SW480 (cell line): ENCODE measurements around the gene MOB2.

Experiments
- DNase-seq: peaks from one replicate; pipeline ENCODE4 v3.0.0-alpha.2; 2016; ENCODE audit warnings: low spot score

Gene MOB2

DNA sequence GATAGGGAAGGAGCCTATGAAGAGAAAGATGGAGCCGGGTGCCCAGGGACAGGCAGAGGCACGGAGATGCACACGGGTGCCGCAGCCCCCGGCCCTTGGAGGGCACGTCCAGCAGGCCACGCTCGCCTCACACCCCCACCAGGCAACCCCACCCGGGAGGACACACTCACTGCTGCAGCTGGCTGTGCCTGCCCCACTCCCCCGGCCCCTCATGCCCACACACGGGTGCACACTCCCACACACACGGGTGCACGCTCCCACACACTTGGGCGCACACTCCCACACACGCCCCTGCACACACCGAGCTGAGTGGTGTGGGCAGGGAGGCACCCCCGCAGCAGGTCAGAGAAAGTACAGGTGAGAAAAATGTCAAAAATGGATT is 1.1 kb downstream of the MOB2 start:
- no peak for DNase-seq

DNA sequence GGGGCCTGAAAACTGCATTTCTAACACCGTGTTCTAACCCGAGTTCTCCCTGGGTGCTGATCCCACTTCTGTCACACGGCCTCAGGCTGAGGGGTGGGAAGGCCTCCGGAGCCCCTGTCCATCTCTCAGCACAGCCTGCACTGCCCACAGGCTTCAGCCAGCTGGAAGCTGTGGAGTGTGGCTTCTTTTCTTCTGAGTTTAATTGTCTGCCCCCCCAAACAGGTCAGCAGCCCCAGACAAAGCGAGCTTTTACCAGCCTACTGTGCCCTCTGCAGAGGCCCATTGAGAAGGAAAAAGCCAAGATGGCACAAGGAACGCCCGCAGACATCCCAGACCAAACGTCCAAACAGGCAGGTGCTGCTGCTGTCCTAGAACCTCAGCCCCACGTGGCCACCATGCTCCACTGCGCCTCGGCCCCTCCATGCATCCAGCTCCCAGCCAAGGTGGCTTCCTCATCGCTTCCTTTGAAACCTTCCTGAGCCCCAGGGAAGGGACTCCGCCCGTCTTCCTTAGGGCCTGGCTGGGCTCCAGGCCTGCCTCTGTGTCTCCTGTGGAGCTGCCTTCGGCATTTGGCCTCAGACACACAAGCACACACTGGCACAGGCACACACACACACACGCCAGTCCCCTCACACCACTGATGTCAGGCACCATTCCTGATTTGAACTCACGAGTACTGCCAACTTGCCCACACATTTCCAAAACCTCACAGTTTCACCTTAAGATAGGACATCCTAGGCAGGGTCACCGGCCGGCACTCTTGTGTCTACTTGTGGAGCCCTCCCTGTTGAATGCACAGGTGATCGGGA is 1.7 kb downstream of the MOB2 start:
- DNase-seq: no peak

- no peak for DNase-seq
Observed at GRCh38 chr11:1484061-1484671, 2.4 kb downstream of the MOB2 start.

GRCh38 chr11:1483445-1483961 is 3.1 kb downstream of the MOB2 start:
- DNase-seq: no peak

GRCh38 chr11:1482581-1483444 is 3.8 kb downstream of the MOB2 start:
- no peak for DNase-seq

- no peak for DNase-seq
Observed at GRCh38 chr11:1481861-1482441, 4.6 kb downstream of the MOB2 start.

DNA sequence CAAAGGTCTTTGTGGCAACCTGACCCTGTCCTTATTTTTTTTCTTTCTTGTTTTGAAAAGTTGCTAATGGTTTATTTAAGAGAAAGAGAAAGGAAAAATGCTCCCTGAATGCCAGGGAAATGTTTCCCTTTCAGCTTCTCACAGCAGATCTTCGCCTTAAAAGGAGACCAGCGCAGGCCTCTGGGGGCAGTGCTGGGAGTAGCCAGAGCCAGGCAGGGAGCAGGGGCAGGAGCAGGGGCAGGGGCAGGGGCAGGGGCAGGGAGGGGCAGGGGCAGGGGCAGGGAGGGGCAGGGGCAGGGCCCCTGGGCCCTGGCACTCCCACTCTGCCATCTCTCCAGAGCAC is 5.1 kb downstream of the MOB2 start:
- no peak for DNase-seq

DNA sequence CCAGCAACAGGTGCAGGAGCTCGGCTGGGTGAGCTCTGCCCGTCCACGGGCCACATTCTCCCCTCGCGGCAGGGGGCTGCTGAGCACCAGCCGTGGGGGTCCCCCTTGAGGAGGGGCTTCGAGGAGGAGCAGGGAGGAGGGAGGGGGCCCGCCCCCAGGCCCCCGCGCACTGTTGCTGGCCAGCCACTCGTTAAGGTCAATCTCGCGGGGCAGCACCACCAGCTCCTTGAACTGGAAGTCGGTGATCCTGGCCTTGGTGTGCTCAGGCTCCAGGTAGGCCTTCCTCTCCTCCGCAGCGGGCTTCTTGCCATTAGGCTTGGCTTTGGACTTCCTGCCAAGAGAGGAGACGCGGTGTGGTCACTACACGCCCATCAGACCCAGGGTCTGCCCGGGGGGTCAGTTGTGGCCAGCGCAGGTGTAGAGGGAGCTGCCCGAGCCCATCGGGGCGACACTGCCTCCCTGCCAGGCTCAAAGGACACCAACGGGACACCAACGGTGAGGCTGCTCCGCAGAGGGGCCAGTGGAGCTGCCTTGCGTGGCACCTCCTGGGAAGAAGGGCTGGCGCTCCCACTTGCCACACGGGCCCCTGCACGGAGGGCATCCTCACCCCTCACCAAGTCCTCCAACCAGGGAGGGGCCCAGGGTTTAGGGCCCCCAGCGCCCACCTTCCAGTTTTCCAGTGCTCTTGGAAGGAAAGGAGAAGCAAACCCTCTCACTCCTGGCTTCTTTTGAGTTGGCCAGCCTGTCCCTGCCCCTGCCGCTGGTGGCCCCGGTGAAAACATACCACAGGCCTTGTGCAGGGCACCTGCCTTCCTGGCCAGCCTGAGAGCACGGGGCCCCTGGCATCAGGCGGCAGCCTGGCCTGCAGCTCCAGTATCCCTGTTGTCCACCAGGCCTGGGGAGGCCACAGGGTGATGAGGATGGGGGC is 5.8 kb downstream of the MOB2 start:
- DNase-seq: no peak

GRCh38 chr11:1480191-1480554 is 6.4 kb downstream of the MOB2 start:
- DNase-seq: no peak

DNA sequence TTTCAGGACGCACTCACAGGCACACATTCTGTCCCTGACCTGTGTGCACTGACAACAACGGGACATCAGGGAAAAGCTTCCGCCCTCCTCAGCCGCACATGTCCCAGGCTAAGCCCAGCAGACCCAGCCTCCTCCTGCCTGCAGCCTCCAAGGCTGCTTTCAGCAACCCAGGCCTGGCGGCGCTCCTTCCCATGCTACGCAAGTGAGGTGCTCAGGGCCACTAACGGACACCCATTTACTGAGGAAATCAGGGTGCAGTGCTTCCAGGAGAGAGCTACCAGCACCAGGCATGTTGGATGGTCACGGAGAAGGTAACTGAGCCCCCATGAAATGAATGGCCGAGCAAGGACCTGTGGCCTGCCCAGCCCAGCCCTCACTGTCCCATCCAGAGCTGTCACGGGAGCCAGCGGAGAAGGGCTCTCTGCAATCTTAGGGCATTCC is 6.9 kb downstream of the MOB2 start:
- no peak for DNase-seq

- no peak for DNase-seq
Observed at GRCh38 chr11:1479006-1479677, 7.4 kb downstream of the MOB2 start.

GRCh38 chr11:1478544-1478943 is 8.0 kb downstream of the MOB2 start:
- no peak for DNase-seq

GRCh38 chr11:1478011-1478410 is 8.6 kb downstream of the MOB2 start:
- DNase-seq: no peak

DNA sequence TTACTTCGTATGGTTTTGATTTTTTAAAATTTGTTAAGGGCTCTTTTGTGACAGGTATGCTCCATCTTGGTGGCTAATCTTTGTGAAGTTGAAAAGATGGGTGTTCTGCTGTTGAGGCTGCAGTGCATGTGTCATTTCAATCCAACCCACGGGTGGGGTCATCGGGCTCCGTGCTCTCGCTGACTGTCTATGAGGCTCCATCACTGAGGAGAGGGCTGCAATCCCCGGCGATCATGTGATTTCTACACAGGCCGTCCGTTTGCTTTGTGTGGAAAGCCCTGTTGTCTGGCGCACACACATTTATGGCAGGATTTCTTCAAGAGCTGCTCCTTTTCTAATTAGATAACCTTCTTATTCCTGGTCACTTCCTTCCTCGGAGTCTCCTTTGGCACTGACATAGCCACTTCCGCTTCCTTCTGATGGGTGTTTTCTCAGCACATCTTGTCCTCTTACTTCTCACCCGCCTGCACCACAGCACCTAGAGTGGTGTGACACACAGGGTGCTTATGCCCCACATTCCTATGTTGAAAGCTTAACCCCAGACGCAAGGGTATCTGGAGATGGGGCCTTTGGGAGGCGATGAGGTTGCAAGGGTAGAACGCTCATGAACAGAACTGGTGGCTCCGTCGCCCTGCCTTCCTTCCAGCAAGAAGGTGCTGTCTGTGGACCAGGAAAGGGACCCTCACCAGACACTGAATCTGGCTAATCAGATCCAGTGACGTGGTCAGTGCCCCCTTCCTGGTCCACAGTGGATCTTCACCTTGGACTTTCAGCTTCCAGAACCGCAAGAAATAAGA is 9.4 kb downstream of the MOB2 start:
- no peak for DNase-seq

GRCh38 chr11:1475841-1476240 is 10.7 kb downstream of the MOB2 start:
- DNase-seq: no peak

GRCh38 chr11:1473786-1474185 is 12.8 kb downstream of the MOB2 start:
- no peak for DNase-seq

- DNase-seq: no peak
Observed at GRCh38 chr11:1473011-1473628, 13.5 kb downstream of the MOB2 start.

GRCh38 chr11:1472180-1473005 is 14.2 kb downstream of the MOB2 start:
- no peak for DNase-seq

GRCh38 chr11:1471736-1472135 is 14.8 kb downstream of the MOB2 start:
- no peak for DNase-seq
